Sigmoid colon (tissue), 3 donors: ENCODE results near the gene CCDC190.

Source experiments
- POLR2A ChIP-seq, 2 donors: fragments of 450-650 bp; IDR thresholded peaks; one replicate each; pipeline ENCODE4 v1.6.1; 2016; ENCODE audit warnings: antibody characterized with exemption in 2 of 2, mild to moderate bottlenecking in 2 of 2, moderate library complexity in 2 of 2
- TF ChIP-seq, protein P1 (sequence below), 4 experiments: fragments of 450-650 bp in 3 of 4; fragments of 200-600 bp in 1 of 4; IDR thresholded peaks; one replicate each; pipeline ENCODE4 v1.5.1; 2016 to 2019; ENCODE audit warnings: antibody characterized with exemption in 4 of 4, mild to moderate bottlenecking in 3 of 4, moderate library complexity in 2 of 4

DNA sequence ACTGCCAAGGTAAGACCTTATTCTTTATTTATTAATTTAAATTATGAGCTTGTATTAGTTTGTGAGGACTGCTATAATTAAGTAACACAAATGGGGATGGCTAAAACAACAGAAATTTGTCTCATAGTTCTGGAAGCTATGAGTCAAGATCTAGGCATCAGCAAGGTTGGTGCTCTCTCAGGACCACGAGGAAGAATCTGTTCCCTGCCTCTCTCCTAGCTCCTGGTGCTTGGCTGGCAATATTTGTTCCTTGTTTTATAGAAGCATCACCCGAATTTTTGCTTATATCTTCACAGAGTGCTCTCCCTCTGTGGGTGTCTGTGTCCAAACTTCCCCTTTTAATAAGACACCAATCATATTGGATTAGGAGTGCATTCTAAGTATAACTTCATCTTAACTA lies 41.4 kb upstream of the CCDC190 start:
- TF ChIP-seq, protein P1, sequence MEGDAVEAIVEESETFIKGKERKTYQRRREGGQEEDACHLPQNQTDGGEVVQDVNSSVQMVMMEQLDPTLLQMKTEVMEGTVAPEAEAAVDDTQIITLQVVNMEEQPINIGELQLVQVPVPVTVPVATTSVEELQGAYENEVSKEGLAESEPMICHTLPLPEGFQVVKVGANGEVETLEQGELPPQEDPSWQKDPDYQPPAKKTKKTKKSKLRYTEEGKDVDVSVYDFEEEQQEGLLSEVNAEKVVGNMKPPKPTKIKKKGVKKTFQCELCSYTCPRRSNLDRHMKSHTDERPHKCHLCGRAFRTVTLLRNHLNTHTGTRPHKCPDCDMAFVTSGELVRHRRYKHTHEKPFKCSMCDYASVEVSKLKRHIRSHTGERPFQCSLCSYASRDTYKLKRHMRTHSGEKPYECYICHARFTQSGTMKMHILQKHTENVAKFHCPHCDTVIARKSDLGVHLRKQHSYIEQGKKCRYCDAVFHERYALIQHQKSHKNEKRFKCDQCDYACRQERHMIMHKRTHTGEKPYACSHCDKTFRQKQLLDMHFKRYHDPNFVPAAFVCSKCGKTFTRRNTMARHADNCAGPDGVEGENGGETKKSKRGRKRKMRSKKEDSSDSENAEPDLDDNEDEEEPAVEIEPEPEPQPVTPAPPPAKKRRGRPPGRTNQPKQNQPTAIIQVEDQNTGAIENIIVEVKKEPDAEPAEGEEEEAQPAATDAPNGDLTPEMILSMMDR (IDR thresholded peaks at IDR 0.05): no peak
- TF ChIP-seq POLR2A (IDR thresholded peaks at IDR 0.05): no peak
